HEK293 (cell line): ENCODE data around the gene ELMO1.

Experiments used
- CTCF ChIA-PET: fragments of 350-600 bp; formaldehyde crosslinking; extraction: SDS; loops from one replicate; lab custom pipeline; 2021; ENCODE audit warnings: antibody characterized with exemption; lab: Yijun Ruan, JAX
- POLR2A ChIA-PET: fragments of 300-600 bp; formaldehyde crosslinking; extraction: SDS; loops from one replicate; lab custom pipeline; 2020; ENCODE audit warnings: antibody characterized with exemption, inconsistent platforms; lab: Yijun Ruan, JAX
- H3K27ac ChIP-seq: fragments of 200-500 bp; sonication (Bioruptor generic); 2 replicates; pipeline ENCODE4 v1.5.1; 2014; ENCODE audit warnings: low read depth, low read length, control low read depth, inconsistent platforms; ENCODE audit errors: extremely low read depth
- H3K36me3 ChIP-seq, 2 experiments: fragments of 200-500 bp in 1 of 2; sonication (Bioruptor generic) in 1 of 2; 1 replicate in 1 of 2; 2 replicates in 1 of 2; pipeline ENCODE4 v1.5.1; 2014 to 2017; ENCODE audit warnings: inconsistent platforms in 2 of 2, low read length in 2 of 2; ENCODE audit not compliant: control insufficient read depth in 2 of 2, insufficient read depth in 1 of 2
- H3K4me1 ChIP-seq: fragments of 200-500 bp; sonication (Bioruptor generic); 2 replicates; pipeline ENCODE4 v1.5.1; 2014; ENCODE audit warnings: mild to moderate bottlenecking, low read length, inconsistent platforms; ENCODE audit not compliant: control insufficient read depth, insufficient read depth
- H3K4me3 ChIP-seq: 2 replicates; pipeline ENCODE4 v1.5.1; 2011; ENCODE audit warnings: low read depth, mild to moderate bottlenecking, control low read depth, low read length, moderate library complexity
- H3K9me3 ChIP-seq: fragments of 200-500 bp; sonication (Bioruptor generic); 2 replicates; pipeline ENCODE4 v1.5.1; 2014; ENCODE audit warnings: low read depth, low read length, inconsistent platforms; ENCODE audit not compliant: control insufficient read depth, insufficient read depth
- AEBP2 ChIP-seq: fragments of 450-650 bp; formaldehyde crosslinking; IDR thresholded peaks from 2 replicates; pipeline ENCODE4 v1.5.1; 2016; ENCODE audit warnings: missing biosample characterization, missing genetic modification characterization, borderline replicate concordance
- GLIS1 ChIP-seq: fragments of 450-650 bp; formaldehyde crosslinking; IDR thresholded peaks from 2 replicates; pipeline ENCODE4 v1.5.1; 2016; ENCODE audit warnings: missing biosample characterization, missing genetic modification characterization
- KLF16 ChIP-seq: fragments of 450-650 bp; formaldehyde crosslinking; IDR thresholded peaks from 2 replicates; pipeline ENCODE4 v1.5.1; 2017; ENCODE audit warnings: missing biosample characterization, missing genetic modification characterization
- MYNN ChIP-seq: fragments of 450-650 bp; formaldehyde crosslinking; IDR thresholded peaks from 2 replicates; pipeline ENCODE4 v1.5.1; 2016; ENCODE audit warnings: missing biosample characterization, missing genetic modification characterization, borderline replicate concordance
- TSHZ1 ChIP-seq: fragments of 450-650 bp; formaldehyde crosslinking; IDR thresholded peaks from 2 replicates; pipeline ENCODE4 v1.5.1; 2016; ENCODE audit warnings: missing biosample characterization, missing genetic modification characterization, borderline replicate concordance
- ZBTB1 ChIP-seq: fragments of 450-650 bp; formaldehyde crosslinking; IDR thresholded peaks from 2 replicates; pipeline ENCODE4 v1.5.1; 2016; ENCODE audit warnings: missing biosample characterization, missing genetic modification characterization
- ZBTB44 ChIP-seq: fragments of 450-650 bp; IDR thresholded peaks from 2 replicates; pipeline ENCODE4 v1.5.1; 2018; ENCODE audit warnings: missing biosample characterization, mild to moderate bottlenecking, missing genetic modification characterization
- ZNF112 ChIP-seq: fragments of 450-650 bp; formaldehyde crosslinking; IDR thresholded peaks from 2 replicates; pipeline ENCODE4 v1.5.0; 2017; ENCODE audit warnings: missing biosample characterization, missing genetic modification characterization
- ZNF132 ChIP-seq: fragments of 450-650 bp; formaldehyde crosslinking; IDR thresholded peaks from 2 replicates; pipeline ENCODE4 v1.5.1; 2017; ENCODE audit warnings: missing biosample characterization, missing genetic modification characterization, borderline replicate concordance
- ZNF157 ChIP-seq: fragments of 450-650 bp; formaldehyde crosslinking; IDR thresholded peaks from 2 replicates; pipeline ENCODE4 v1.5.1; 2016; ENCODE audit warnings: missing biosample characterization, missing genetic modification characterization
- ZNF211 ChIP-seq: fragments of 450-650 bp; formaldehyde crosslinking; IDR thresholded peaks from 2 replicates; pipeline ENCODE4 v1.5.1; 2016; ENCODE audit warnings: low read depth, missing biosample characterization, missing genetic modification characterization
- ZNF248 ChIP-seq: fragments of 450-650 bp; formaldehyde crosslinking; IDR thresholded peaks from 2 replicates; pipeline ENCODE4 v1.5.1; 2017; ENCODE audit warnings: missing biosample characterization, missing genetic modification characterization
- ZNF394 ChIP-seq: fragments of 450-650 bp; formaldehyde crosslinking; IDR thresholded peaks from 2 replicates; pipeline ENCODE4 v1.5.1; 2016; ENCODE audit warnings: missing biosample characterization, missing genetic modification characterization, mild to moderate bottlenecking, moderate library complexity, borderline replicate concordance
- ZNF404 ChIP-seq: fragments of 450-650 bp; formaldehyde crosslinking; IDR thresholded peaks from 2 replicates; pipeline ENCODE4 v1.5.1; 2017; ENCODE audit warnings: missing biosample characterization, missing genetic modification characterization
- ZNF529 ChIP-seq: fragments of 450-650 bp; formaldehyde crosslinking; IDR thresholded peaks from 2 replicates; pipeline ENCODE4 v1.5.1; 2017; ENCODE audit warnings: missing genetic modification characterization, missing biosample characterization; ENCODE audit not compliant: insufficient replicate concordance
- ZNF548 ChIP-seq: fragments of 450-650 bp; formaldehyde crosslinking; IDR thresholded peaks from 2 replicates; pipeline ENCODE4 v1.5.1; 2016; ENCODE audit warnings: missing biosample characterization, missing genetic modification characterization
- ZNF571 ChIP-seq: fragments of 450-650 bp; formaldehyde crosslinking; IDR thresholded peaks from 2 replicates; pipeline ENCODE4 v1.5.0; 2017; ENCODE audit warnings: missing biosample characterization, missing genetic modification characterization
- ZNF585B ChIP-seq: fragments of 450-650 bp; formaldehyde crosslinking; IDR thresholded peaks from 2 replicates; pipeline ENCODE4 v1.5.1; 2016; ENCODE audit warnings: missing biosample characterization, missing genetic modification characterization
- ZNF747 ChIP-seq: fragments of 450-650 bp; formaldehyde crosslinking; IDR thresholded peaks from 2 replicates; pipeline ENCODE4 v1.5.1; 2016; ENCODE audit warnings: missing biosample characterization, missing genetic modification characterization

ELMO1 gene

GRCh38 chr7:37495574-37496184 lies 47.0 kb upstream of the ELMO1 start (continued):
- TF ChIP-seq ZBTB1 (tag by site-specific recombination) (no peak), ZNF571 (no peak), ZNF747 (tag by site-specific recombination) (no peak), ZNF585B (tag by site-specific recombination) (no peak)

GRCh38 chr7:37494926-37495325 lies 46.3 kb upstream of the ELMO1 start:
- no peak overlapping the region for H3K4me3 ChIP-seq

GRCh38 chr7:37493810-37494209 lies 45.1 kb upstream of the ELMO1 start:
- ChIA-PET CTCF (interaction anchor here (0.6 to 2.3 kb wide), 7 partner anchors 19 to 1845 kb away, joined by 3 to 13 read pairs (median 3); no protein-coding TSS in a partner anchor), POLR2A (no interaction called here)
- no peaks in the 10 kb centered on the region for H3K4me1 ChIP-seq
- no peaks in the 10 kb centered on the region for H3K9me3 ChIP-seq
- TF ChIP-seq KLF16 (tag by site-specific recombination) (no peak), ZNF404 (tag by site-specific recombination) (no peak), ZNF248 (tag by site-specific recombination) (no peak), ZNF211 (tag by site-specific recombination) (no peak), TSHZ1 (tag by site-specific recombination) (no peak), ZNF112 (tag by site-specific recombination) (no peak)
- no peaks in the 10 kb centered on the region for H3K36me3 ChIP-seq
- no peak overlapping the region for H3K27ac ChIP-seq
- H3K4me3 ChIP-seq: no peak overlapping the region

More at GRCh38 chr7:37494926-37495325, 46.3 kb upstream of the ELMO1 start:
- ChIA-PET POLR2A (no interaction called here), CTCF (interaction anchor here (0.6 to 3.7 kb wide), 24 partner anchors 9 to 1825 kb away, joined by 3 to 57 read pairs (median 4); partner anchors contain the start of gene ELMO1)
- no peaks in the 10 kb centered on the region for H3K4me1 ChIP-seq
- no peaks in the 10 kb centered on the region for H3K9me3 ChIP-seq
- no peak for TF ChIP-seq ZNF529 (tag by site-specific recombination)
- 0 out of 2 replicates have a peak, but pooled peaks have one; percentile 7 for TF ChIP-seq GLIS1 (tag by site-specific recombination)
- no peak for TF ChIP-seq ZNF157 (tag by site-specific recombination)
- TF ChIP-seq AEBP2 (tag by site-specific recombination): no peak
- TF ChIP-seq ZNF132 (tag by site-specific recombination): no peak
- TF ChIP-seq ZNF548 (tag by site-specific recombination): no peak
- TF ChIP-seq MYNN (tag by site-specific recombination): no peak
- TF ChIP-seq ZNF394: no peak
- no peak for TF ChIP-seq ZBTB44 (tag by site-specific recombination)
- no peaks in the 10 kb centered on the region for H3K36me3 ChIP-seq
- no peak overlapping the region for H3K27ac ChIP-seq
